ENCODE data around the gene LCN9.

The LCN9 gene

DNA sequence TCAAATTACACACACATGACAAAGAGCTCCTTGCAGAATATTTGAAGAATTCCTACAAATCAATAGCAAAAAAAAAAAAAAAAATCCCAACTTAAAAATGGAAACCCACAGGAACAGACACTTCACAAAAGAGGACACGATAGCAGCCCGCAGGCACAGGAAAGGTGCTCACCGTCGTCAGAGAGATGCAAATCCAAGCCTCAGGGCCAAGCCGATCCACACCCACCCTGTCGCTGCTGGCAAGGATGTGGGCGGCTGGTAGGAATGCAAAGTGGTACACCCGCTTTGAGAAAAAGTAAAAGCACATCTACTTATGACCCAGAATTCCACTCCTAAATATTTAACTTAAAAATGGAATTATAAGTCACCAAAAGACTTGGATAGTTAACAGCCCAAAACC is 10.8 kb downstream of the LCN9 start:
- no peak for DNase-seq

DNA sequence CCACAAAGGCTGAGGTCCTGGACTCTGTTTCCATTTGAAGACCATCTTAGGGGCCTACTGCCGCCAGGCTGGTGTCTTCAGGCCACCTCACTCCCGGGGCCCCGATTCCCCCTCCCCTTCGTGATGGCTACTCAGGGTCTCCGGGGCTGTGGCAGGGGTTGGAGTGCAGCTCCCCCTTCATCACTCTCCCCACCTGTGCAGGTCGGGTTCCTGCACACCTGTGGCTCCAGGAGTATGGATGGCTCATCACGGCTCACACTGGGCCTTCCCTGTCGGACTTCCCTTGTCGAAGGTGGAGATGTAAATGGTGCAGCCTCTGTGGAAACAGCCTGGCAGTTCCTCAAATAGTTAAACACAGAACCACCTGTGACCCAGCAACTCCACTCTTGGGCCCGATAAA is 11.9 kb downstream of the LCN9 start:
- no peak for DNase-seq

DNA sequence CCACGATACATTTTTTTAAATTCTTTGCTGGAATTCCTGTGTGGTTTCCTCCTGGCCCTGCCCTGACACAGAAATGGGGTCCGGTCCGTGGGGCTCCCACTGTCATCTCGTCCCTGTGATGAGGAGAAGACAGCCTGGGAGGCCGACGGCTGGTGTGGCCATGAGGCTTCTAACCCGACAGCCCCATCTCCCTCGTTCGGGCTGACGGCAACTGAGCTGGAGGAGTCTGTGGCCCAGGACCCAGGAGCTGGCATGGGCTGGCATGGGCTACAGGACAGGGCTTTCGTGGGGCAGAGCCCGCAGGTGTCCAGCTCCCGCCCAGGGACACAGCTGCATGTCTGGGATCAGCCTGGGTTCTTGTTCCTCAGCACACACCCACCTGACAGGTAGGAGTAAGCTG is 13.8 kb downstream of the LCN9 start:
- DNase-seq: no peak

DNA sequence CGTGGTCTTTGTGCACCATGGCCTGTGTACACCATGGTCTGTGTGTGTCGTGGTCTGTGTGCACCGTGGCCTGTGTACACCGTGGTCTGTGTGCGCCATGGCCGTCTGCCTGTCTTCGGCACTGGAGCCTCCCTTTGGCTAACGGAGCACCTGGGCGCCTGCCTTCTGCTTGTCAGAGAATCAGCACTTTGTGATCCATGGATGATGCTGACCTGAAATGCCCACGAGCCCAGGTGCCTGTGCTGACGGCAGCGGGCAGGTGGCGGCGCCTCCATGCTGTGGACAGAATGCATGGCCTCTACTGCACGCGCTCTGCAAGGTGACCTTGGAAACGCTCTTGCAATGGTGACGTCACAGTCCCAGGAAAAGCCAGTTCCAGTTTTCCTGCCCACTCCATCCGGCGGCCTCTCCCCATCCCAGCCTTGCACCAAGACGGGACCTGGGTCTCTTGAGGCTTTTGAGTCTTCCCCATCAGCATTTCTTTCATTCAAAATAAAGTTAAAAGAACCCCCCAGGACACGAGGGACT is 14.6 kb downstream of the LCN9 start:
- no peak for DNase-seq

DNA sequence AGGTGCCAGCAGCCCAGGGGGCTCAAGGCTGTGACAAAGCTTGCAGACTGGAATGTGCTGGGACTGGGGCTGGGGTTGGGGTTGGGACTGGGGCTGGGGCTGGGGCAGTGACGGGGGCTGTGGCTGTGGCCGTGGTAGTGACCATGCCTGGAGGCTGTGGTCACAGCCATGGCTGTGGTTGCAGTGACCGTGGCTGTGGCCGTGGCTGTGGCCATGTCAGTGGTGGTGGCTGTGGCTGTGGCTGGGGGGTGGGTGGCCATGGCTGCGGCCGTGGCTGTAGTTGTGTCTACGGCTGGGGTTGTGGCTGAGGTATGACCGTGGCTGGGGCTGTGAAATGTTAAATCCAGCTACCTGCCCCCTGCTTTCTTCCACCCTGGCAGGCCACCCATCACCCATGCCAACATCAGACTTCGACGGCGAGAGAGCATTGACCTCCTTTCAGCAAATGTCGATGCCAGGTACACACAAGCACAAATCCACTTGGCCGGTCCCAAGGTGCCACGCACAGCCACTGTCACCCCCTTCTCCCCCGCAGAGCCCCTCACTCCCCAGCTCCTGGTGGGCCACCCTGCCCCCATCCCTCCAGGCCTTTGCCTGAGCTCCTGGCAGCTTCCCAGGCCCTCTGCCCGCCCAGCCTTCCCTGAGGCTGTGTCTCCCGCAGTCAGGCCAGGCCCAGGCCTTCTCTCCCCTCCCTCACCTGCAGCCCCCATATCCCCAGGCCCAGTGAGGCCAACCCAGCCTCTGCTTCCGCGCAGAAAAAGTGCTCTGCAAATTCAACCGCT is 15.3 kb downstream of the LCN9 start:
- DNase-seq: no peak

DNA sequence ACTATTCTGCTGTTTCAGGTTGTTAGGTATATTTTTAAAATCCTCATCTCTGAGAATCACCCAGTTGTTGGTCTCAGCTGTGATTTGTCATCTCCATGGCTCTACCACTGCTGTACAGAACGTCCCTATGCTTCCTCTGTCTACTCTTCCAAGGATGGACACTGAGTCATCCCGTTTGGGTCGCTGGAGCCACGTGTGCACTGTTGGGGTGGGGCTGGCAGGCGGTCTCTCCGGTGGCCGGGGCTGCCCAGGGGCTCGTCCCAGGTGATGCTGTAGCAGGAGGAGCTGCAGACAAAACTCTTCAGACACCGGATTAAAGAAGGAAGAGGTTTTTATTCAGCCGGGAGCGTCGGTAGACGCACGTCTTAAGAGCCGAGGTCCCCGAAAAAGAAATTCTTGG is 16.9 kb downstream of the LCN9 start:
- no peak for DNase-seq

DNA sequence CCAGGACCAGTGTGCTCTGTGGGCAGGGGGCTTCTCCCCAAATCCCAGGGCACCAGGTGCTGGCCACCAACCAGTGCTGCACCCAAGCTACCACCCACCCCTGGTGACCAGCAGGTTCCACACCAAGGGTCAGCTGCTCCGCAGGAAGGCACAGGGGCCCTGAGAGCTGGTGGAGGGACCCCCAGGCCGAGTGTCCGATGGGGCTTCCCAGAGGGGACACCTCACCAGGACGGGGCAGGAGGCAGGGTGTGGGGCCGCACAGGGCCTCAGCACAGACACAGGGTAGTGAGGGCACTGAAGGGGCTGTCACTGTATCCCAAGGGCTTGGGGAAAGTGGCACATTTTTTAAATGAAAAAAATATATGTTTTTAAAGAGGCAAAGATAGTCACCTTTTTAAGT is 18.1 kb downstream of the LCN9 start:
- DNase-seq: no peak

DNA sequence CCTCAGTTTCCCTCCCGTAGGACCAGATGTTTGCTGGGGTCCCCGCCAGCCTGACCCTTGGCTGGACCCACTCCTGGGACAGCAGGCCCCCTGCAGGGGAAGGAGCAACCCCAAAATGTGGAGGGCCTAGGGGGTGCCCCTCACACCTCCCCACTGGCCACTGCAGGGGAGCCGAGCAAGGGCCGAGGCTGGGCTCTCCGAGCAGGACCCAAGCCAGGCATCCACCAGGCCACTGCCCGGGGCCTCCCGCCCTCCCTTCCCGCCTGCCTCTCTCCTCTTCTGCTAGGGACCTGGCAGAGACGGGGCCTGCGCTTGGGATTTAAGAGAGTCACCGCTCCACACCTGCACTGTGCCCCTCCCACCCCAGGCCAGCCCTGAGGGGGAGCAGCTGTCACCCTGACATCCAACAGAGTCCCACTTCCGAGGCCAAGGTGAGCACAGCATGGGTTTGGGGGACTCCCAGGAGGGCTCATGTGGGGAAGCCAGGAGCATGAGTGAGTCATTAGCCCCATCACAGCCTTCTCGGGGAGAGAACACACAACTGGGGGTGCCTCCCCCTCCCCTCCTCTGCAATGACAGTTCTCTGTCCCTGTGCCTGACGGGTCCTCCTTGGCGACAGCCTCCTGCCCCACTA is 20.4 kb downstream of the LCN9 start:
- no peak for DNase-seq

DNA sequence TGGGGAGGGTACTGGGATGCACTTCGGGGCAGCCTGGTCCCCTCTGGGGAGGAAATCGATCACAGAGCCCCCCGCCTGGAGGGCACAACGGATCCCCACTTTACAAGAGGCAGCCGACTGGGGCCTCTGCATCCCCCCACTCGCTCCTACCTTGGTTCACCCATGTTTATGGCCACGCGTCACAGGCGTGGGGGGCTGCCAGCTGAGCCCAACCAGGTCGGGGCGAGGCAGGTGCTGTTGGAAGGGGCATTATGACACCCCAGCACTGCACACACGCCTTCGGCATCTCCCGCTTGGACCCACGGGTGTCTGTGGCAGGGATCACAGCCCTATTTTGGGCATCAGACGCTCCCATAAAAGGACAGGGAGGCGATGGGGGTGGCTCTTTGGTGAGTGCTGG is 21.6 kb downstream of the LCN9 start:
- no peak for DNase-seq

DNA sequence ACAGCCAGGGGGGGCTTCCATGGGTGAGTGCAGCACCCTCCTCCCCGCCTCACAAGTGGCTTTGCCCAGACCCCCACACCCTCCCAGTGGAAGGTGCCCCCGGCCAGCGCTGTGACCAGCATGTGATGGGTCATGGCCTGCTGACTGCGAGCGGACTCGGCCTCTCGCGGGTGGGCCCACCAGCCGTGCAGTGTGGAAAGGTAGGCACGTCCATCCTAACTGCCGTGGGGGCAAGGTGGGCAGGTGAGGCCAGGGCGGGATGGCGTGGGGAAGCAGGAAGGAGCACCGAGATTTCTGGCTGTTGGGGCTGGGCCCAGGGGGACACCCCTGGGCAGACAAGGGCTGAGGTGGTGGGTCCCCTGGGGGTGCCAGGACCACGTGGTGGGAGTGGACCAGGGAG is 24.1 kb downstream of the LCN9 start:
- no peak for DNase-seq

DNA sequence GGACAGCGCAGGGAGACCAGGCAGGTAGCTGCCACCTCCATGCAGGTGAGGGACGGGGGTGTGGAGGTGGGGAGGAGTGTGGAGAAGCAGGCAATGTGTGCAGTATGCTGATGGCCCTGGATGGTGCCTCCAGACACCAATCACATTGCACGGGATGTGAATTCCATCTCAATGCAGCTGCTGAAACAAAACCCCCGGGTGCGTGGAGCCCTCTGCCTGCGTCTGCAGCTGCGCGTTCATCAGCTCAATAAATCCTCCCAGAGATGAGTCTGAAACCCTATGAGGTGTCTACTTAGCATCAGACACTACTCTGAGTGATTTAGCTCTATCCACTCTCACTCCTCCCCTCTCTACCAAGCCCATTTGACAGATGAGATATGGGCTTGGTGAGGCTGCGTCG is 25.9 kb downstream of the LCN9 start:
- DNase-seq: no peak

DNA sequence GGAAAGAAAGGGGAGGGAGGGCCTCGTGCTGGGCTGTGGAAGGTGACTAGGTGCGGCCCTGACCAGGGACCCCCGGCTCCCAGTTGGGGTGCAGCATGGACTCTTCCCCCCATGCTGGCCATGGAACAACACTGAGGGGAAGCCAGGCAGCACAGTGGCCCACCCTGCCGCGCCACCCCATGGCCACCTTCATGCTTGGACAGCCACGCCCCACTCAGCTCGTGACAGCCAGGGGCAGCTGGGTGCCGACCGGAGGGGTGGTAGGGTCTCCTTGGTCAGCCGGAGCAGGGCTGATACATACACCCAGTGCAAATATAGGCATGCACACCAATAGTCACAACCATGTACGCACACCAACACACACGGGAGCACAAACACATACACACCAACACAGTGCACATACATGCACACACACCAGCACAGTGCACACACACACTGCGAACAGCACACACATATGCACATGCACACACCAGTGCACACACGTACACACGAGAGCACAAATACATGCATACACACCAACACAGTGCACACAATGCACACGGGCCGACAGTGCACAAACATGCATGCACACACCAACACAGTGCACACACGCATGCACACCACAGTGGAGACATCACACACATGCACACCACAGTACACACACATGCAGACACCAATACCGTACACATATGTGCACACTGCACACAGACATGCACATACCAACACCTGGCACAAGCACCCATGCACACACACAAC is 27.9 kb downstream of the LCN9 start:
- DNase-seq: no peak

DNA sequence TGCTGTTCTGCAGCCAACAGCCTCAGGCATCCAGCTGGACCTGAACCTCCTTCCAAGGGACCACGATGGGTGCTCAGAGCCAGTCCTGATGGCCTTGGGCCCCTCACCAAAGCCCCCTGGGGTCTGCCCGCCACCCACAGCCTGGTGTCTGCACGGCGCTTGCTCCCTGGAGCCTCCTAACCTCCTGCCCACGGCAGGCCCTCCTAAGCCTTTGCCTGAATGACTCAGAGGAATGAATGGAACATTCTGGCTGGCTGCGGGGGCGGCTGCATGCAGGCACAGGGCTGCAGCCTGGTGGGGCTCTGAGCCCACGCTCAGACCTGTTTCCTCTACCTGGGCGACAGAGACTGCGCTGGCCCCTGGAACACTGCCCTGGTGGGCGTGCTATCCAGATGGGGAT is 29.3 kb downstream of the LCN9 start:
- no peak for DNase-seq

DNA sequence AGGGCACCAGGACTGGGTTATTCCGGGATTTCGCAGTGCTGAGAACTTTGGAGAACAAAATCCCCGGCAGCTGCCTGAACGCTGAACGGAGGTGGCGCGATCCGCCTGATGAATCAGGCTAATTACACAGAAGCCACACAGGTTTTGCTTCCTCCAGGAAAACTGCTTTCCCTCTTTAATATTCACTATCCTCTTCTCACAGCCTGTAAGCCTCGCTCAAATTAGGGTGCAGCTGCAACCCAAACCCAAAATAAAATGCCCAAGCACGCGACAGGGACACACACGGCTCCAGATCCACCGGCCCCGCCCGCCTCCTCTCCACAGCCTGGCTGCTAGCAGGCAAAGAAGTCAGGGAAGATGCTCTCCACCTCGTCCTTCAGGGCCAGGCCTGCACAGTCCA is 30.2 kb downstream of the LCN9 start:
- no peak for DNase-seq

DNA sequence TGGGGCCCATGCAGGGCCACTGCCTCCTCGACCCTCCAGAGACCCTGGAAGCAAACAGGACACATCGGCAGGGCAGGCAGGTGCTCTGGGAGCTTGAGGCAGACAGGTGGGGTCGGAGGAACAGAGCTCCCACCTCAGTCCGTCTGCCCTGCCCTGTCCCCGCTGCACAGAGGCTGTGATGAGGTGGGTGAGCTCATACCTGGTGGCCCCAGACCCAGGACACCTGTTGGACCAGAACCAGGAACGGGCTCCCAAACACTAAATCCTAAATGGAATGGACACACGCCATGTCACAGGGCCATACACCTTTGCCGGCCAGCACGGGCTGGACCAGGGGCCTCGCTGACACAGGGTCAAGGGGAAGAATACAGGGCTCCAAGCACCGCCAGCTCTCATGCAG is 30.7 kb downstream of the LCN9 start:
- no peak for DNase-seq

DNA sequence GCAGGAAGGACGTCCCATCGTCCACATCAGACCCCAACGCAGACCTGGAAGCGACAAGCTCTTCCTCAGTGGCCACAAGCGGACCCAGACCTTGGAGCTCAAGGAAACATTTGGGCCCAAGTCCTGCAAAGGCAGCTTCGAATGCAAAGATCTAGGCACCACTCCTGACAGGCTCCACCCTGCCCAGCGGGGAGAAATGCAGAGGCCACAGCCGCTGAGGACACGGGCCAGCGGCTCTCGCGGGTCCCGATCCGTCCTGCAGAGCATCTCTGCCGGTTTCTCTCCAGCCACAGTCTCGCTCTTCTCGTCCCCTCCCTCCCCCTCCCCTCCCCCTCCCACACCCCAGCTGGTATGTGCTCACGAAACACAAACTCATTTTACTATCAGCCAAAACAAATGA is 31.3 kb downstream of the LCN9 start:
- no peak for DNase-seq

DNA sequence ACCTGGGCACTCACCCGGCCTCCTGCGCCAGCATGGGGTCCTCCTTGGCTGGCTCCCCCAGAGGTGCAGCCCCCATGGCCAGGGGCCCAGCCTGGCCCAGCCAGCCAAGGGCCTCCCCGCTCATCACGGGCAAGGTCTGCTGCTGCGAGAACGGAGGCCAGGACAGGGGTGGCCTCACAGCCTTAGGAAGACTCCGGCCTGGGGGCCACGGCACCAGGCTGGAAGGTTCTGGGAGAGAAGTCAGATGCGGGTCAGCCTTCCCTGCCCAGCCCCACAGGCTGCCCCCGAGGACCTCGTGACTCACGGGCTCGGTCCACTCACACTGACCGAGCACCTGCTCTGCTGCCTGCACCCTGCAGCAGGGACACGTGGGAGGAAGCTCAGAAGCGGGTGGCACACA is 31.9 kb downstream of the LCN9 start:
- no peak for DNase-seq

DNA sequence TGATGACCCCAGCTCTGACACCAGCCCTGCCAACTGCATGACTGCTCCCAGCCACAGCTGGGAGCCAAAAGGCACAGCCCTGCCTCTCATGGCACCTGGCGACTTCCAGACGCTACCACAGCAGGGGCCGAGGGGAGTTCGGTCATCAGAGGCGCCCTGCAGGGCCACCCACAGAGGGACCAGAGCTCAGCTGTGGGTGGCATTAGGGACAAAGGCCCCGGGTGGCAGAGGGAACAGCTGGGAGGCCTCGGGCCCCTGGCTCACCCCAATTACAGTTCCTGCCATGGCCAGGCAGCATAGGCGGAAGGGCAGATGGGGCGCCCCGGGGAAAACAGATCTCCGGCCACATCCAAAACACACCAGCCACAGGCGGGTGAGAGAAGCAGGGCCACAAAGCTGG is 32.5 kb downstream of the LCN9 start:
- DNase-seq: no peak

DNA sequence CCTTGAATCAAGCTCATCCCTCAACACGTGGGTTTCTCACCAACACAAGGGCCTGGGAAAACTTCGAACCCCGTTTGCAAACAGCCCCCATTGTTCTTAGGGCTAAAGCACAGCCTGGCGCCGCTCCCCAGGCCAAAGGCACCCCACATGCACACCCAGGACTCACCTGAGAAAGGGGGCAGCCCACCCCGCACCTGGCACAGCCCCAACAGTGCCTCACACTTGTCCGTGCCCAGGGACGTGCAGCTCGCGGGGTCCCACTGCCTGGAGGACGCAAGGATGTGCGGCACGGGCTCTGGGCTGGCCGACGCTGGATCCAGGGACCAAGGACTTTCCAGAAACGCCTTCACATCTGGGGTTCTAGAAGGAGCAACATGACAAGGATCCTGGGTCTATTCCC is 33.3 kb downstream of the LCN9 start:
- no peak for DNase-seq

DNA sequence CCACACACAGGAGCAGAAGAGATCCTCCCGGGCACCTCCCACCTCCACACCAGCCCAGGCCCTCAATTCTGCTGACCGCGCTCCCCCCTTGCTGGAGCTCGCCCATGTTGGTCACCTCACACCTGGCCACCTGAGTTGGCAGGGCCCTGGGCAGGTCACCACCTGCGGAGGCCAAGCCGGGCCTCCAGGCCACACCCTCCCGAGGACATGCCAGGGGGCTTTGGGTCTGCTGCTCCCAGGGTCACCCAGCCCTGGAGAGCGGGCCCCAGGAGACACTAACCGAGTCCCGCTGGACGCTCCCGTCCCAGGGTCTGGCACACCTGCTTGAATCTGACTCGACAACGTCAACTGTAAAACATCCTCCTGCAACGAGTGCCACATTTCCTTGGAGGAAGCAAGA is 34.1 kb downstream of the LCN9 start:
- DNase-seq: no peak

DNA sequence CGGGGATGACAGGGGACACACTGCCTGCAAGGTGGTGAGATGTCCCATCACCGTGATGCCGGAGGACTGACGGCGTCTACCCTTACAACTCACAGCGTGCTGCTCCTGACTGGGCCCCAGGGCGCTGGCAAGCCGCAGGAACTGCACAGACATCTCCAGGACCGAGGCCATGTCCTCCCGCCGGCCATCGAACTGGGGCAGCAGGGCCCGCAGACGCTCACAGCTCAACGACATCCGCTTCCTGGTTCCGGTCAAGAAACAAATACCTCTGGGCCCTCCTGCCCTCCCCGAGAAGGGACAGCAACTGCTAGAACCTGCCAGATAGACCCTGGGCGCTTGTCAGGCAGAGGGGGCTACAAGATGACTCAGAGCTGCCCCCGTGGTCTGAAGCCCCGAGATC is 35.1 kb downstream of the LCN9 start:
- no peak for DNase-seq

DNA sequence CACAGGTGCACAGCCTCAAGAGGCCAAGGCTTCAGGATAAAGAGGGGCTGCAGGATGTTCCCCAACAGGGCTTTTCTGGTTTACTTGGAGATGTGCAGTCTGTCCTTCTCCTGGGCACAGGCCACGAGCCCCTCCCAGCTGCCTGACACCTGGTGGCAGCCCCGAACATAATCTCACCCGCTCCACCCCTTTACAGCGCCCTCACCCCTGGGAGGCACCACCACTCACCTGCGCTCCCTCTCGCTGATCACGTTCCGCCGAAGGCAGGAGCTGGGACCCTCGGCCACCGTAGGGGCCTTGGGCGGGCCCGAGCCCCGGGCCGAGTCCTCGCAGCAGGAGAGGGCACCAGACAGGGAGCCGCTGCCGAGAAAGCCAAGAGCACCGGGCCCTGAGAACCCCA is 35.7 kb downstream of the LCN9 start:
- DNase-seq: no peak

DNA sequence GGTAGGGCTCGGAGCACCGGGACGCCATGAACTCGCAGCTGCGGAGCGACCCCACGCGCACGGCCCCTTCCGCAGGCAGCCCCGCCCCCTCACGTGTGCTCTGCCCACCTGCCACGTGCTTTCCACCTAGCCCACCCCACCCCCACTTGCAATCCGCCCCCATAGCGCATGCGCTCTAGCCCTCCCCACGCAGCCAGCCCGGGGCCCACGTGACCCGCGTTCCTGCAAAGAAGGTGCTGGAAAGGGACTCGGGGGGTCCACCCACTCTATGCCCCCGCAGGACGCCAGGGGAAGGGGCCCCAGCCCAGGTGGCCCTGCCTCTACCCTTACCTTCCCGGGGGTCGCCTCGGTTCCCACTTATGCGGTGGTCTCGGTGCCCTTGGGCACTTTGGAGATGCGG is 36.3 kb downstream of the LCN9 start, which contains the start of gene SOHLH1:
SOHLH1 (minus strand) TSS at position 42 of the 400 bp plus-strand sequence; CDS start at position 28, 14 bp downstream.
- no peak for DNase-seq

DNA sequence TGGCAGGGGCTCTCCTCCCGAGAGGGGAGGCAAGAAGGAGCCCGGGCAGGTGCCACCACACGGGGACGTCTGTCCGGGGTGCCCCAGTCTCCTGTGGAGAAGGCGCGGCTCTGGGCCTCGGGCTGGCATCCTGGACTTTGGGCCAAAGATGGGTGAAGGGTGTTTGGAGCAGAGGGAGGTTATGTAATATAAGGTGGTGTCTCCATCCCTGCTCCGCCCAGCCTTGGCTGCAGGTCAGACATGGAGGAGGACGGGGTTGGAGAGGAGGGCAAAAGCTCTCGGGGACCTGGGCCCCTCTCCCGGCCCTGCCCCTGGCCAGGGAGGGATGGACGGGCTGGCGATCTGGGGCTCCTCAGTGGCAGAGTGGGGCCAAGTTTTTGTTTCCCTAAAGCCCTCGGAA is 37.4 kb downstream of the LCN9 start:
- DNase-seq: no peak

All from stimulated activated CD4-positive, alpha-beta T cell treated with anti-CD3 and anti-CD28 coated beads, Interleukin-15, amount 100 ng/mL, for 24 hours (primary cell).